ENCODE data around the gene DAAM1. TPM values are rescaled to one million over a fixed set of nuclear protein-coding genes. Genes with fewer than 3 reads are reported as not detected.

Gene DAAM1
- total RNA-seq, 2 experiments from 2014 or later, result 30.1 to 72.8 TPM

GRCh38 chr14:59341858-59342477 lies 153.5 kb downstream of the DAAM1 start:
- H3K27ac ChIP-seq (ENCODE audit: low read depth, low read length, poor library complexity, severe bottlenecking), result no peak overlapping the region
- intact Hi-C loops (cut with micrococcal nuclease; ENCODE audit: unreplicated experiment), result no loop called here
- H3K4me1 ChIP-seq (ENCODE audit: insufficient read depth, low read length, poor library complexity, severe bottlenecking), result peaks cover 26% of the 10 kb centered on the region
- BruUV-seq (replicated peaks), result no TSS peak
- H3K9me2 ChIP-seq (ENCODE audit: insufficient read depth, low read length), result no peaks in the 10 kb centered on the region
- CTCF ChIA-PET (ENCODE audit: unreplicated experiment), result no interaction called here
- no peaks in the 10 kb centered on the region for H3K79me2 ChIP-seq (ENCODE audit: insufficient read depth, low read depth, low read length)
- no peak for DNase-seq (ENCODE audit: low spot score)
- POLR2A ChIA-PET, result no interaction called here
- H3K4me3 ChIP-seq (ENCODE audit: low read depth, low read length, poor library complexity, severe bottlenecking), result no peak overlapping the region
- H3K4me2 ChIP-seq (ENCODE audit: low read length), result no peak overlapping the region
- H3K9me3 ChIP-seq (ENCODE audit: low read length), result no peaks in the 10 kb centered on the region
- TF ChIP-seq EZH2phosphoT487 (IDR thresholded peaks at IDR 0.05; ENCODE audit: borderline replicate concordance, low read depth, low read length) (no peak), CTCF (conservative IDR thresholded peaks at IDR 0.05; ENCODE audit: low read length) (no peak)
- no peaks in the 10 kb centered on the region for H4K20me1 ChIP-seq (ENCODE audit: insufficient read depth, low read length)
- peaks cover 97% of the 10 kb centered on the region for H3K36me3 ChIP-seq (ENCODE audit: insufficient read depth, low read length)
- no peak overlapping the region for H2AFZ ChIP-seq (ENCODE audit: low read length)

- no peak for TF ChIP-seq CTCF (conservative IDR thresholded peaks at IDR 0.05; ENCODE audit: low read length)
- no peak for TF ChIP-seq EZH2phosphoT487 (IDR thresholded peaks at IDR 0.05; ENCODE audit: borderline replicate concordance, low read depth, low read length)
- BruUV-seq (replicated peaks), result no TSS peak
- no peak overlapping the region for H3K4me2 ChIP-seq (ENCODE audit: low read length)
- H2AFZ ChIP-seq (ENCODE audit: low read length), result no peak overlapping the region
- ChIA-PET POLR2A (interaction anchor here (0.5 kb wide), 1 partner anchor 16 kb away, joined by 10 read pairs; no protein-coding TSS in a partner anchor), CTCF (ENCODE audit: unreplicated experiment) (no interaction called here)
- no peak overlapping the region for H3K27ac ChIP-seq (ENCODE audit: low read depth, low read length, poor library complexity, severe bottlenecking)
- peaks cover 91% of the 10 kb centered on the region for H3K36me3 ChIP-seq (ENCODE audit: insufficient read depth, low read length)
- H3K4me3 ChIP-seq (ENCODE audit: low read depth, low read length, poor library complexity, severe bottlenecking), result no peak overlapping the region
- no peak for DNase-seq (ENCODE audit: low spot score)
- H3K9me2 ChIP-seq (ENCODE audit: insufficient read depth, low read length), result no peaks in the 10 kb centered on the region
- H3K79me2 ChIP-seq (ENCODE audit: insufficient read depth, low read depth, low read length), result no peaks in the 10 kb centered on the region
- no peaks in the 10 kb centered on the region for H3K9me3 ChIP-seq (ENCODE audit: low read length)
- H3K4me1 ChIP-seq (ENCODE audit: insufficient read depth, low read length, poor library complexity, severe bottlenecking), result peaks cover 34% of the 10 kb centered on the region
- H4K20me1 ChIP-seq (ENCODE audit: insufficient read depth, low read length), result no peaks in the 10 kb centered on the region
- intact Hi-C loops (cut with micrococcal nuclease; ENCODE audit: unreplicated experiment), result no loop called here
Observed at GRCh38 chr14:59342516-59343484, 154.3 kb downstream of the DAAM1 start.

Measured in OCI-LY7 (cell line).